ENCODE data around the gene PDX1. TPM values are rescaled to one million over a fixed set of nuclear protein-coding genes. Genes with fewer than 3 reads are reported as not detected.

Gene PDX1
- total and polyA plus RNA-seq, 2 of the 13 experiments (the other 11 are each of a cell fraction or from before 2014, with no cell fraction given): 0.07 TPM; not detected in 1

GRCh38 chr13:27968316-27969081 is 48.7 kb downstream of the PDX1 start (continued):
- 0 out of 2 replicates have a peak, but pooled peaks have one; percentile 31 for TF ChIP-seq ATF7-NPFF (CRISPR knock-in tag; IDR thresholded peaks at IDR 0.05; ENCODE audit: low read depth)
- peak; percentile 99 for TF ChIP-seq ZNF800 (CRISPR knock-in tag; IDR thresholded peaks at IDR 0.05)
- TF ChIP-seq MAX (IDR thresholded peaks at IDR 0.05): peak; percentile 42; the same call in 1 of the 2 replicates
- TF ChIP-seq UBTF (CRISPR knock-in tag; IDR thresholded peaks at IDR 0.05): peak; percentile 56
- 0 out of 2 replicates have a peak, but pooled peaks have one; percentile 44 for TF ChIP-seq ZNF430 (CRISPR knock-in tag; IDR thresholded peaks at IDR 0.05)
- 0 out of 2 replicates have a peak, but pooled peaks have one; percentile 27 for TF ChIP-seq ZHX1 (CRISPR knock-in tag; IDR thresholded peaks at IDR 0.05; ENCODE audit: low read depth)
- no peak for TF ChIP-seq ZNF501 (CRISPR knock-in tag; IDR thresholded peaks at IDR 0.05)
- peak; percentile 69 for TF ChIP-seq ZNF687 (CRISPR knock-in tag; IDR thresholded peaks at IDR 0.05)
- peak; percentile 84 for TF ChIP-seq ZNF777 (CRISPR knock-in tag; IDR thresholded peaks at IDR 0.05)
- peak; percentile 38; the same call in 1 of the 2 replicates for TF ChIP-seq GABPB1 (CRISPR knock-in tag; IDR thresholded peaks at IDR 0.05)
- no peak for TF ChIP-seq ZBTB3 (CRISPR knock-in tag; IDR thresholded peaks at IDR 0.05; ENCODE audit: borderline replicate concordance, low read depth)
- TF ChIP-seq SOX6 (IDR thresholded peaks at IDR 0.05): no peak
- TF ChIP-seq SOX6 (CRISPR knock-in tag; IDR thresholded peaks at IDR 0.05): 0 out of 2 replicates have a peak, but pooled peaks have one; percentile 13
